Omental fat pad (tissue), 4 donors: Measurements from ENCODE around the gene CD55. TPM values are rescaled to one million over a fixed set of nuclear protein-coding genes. Genes with fewer than 3 reads are reported as not detected.

Experiments used
- ATAC-seq: fragments of 150-250 bp; one replicate; pipeline ENCODE4 v1.9.1; 2016; ENCODE audit warnings: mild to moderate bottlenecking, moderate library complexity; ENCODE audit not compliant: low FRiP score
- DNase-seq: peaks from one replicate; pipeline ENCODE4 v3.0.0-alpha.2; 2019; ENCODE audit warnings: low spot score
- CTCF ChIP-seq, 3 donors: fragments of 450-650 bp; IDR thresholded peaks; one replicate each; pipeline ENCODE4 v1.5.1; 2016 to 2017; ENCODE audit warnings: antibody characterized with exemption in 3 of 3, mild to moderate bottlenecking in 3 of 3, moderate library complexity in 2 of 3
- total RNA-seq, 4 donors: library from RNA; depleted of rRNA; stranded (reverse); fragments of >200 nt; gene quantifications; one replicate each; pipeline ENCODE4 v1.1.0, GENCODE V29; 2016

CD55 gene
- total RNA-seq, 4 donors from 2014 or later, result 86.2 to 468 (median 195) TPM

GRCh38 chr1:207312604-207312920 lies 8.9 kb upstream of the CD55 start:
- DNase-seq (no peak), ATAC-seq (no peak)
- TF ChIP-seq CTCF (IDR thresholded peaks at IDR 0.05), result no peak

- DNase-seq (no peak), ATAC-seq (no peak)
- TF ChIP-seq CTCF (IDR thresholded peaks at IDR 0.05), result no peak
Observed at GRCh38 chr1:207313131-207313530, 8.3 kb upstream of the CD55 start.

GRCh38 chr1:207314816-207315215 lies 6.7 kb upstream of the CD55 start:
- no peak for TF ChIP-seq CTCF (IDR thresholded peaks at IDR 0.05)
- no peak for DNase-seq
- no peak for ATAC-seq

- no peak for DNase-seq
- no peak for TF ChIP-seq CTCF (IDR thresholded peaks at IDR 0.05)
- ATAC-seq, result no peak
Observed at GRCh38 chr1:207315435-207315834, 6.0 kb upstream of the CD55 start.

- no peak for DNase-seq
- no peak for ATAC-seq
- TF ChIP-seq CTCF (IDR thresholded peaks at IDR 0.05), result no peak
Observed at GRCh38 chr1:207316141-207316540, 5.3 kb upstream of the CD55 start.

- no peak for ATAC-seq
- TF ChIP-seq CTCF (IDR thresholded peaks at IDR 0.05), result no peak
- no peak for DNase-seq
Observed at GRCh38 chr1:207316622-207317391, 4.7 kb upstream of the CD55 start.

GRCh38 chr1:207317561-207317960 lies 3.9 kb upstream of the CD55 start:
- no peak for ATAC-seq
- DNase-seq, result no peak
- TF ChIP-seq CTCF (IDR thresholded peaks at IDR 0.05), result no peak
